Omental fat pad (tissue), 4 donors: ENCODE data around the gene SMYD4. TPM values are rescaled to one million over a fixed set of nuclear protein-coding genes. Genes with fewer than 3 reads are reported as not detected.
A peak's percentile ranks its signal among the peaks of the same experiment; 100 is the strongest.

ENCODE experiments used
- ATAC-seq: fragments of 150-250 bp; one replicate; pipeline ENCODE4 v1.9.1; 2016; ENCODE audit warnings: mild to moderate bottlenecking, moderate library complexity; ENCODE audit not compliant: low FRiP score
- DNase-seq: peaks from one replicate; pipeline ENCODE4 v3.0.0-alpha.2; 2019; ENCODE audit warnings: low spot score
- CTCF ChIP-seq, 3 donors: fragments of 450-650 bp; IDR thresholded peaks; one replicate each; pipeline ENCODE4 v1.5.1; 2016 to 2017; ENCODE audit warnings: antibody characterized with exemption in 3 of 3, mild to moderate bottlenecking in 3 of 3, moderate library complexity in 2 of 3
- total RNA-seq, 4 donors: library from RNA; depleted of rRNA; stranded (reverse); fragments of >200 nt; gene quantifications; one replicate each; pipeline ENCODE4 v1.1.0, GENCODE V29; 2016

The SMYD4 gene
- total RNA-seq: 10 to 100 TPM in 3 of 4 donors, 1 to 10 TPM in 1; 9.1 to 28.2 (median 20.3) TPM

GRCh38 chr17:1829592-1830257 is at the start of gene SMYD4, which contains the start of gene RPA1:
SMYD4 (minus strand) TSS chr17:1829902; CDS start chr17:1827994, 1,908 bp downstream.
RPA1 (plus strand) TSS chr17:1830005; CDS start chr17:1830094, 89 bp downstream.
- ATAC-seq (peak; percentile 98), DNase-seq (peak; percentile 70)
- TF ChIP-seq CTCF (IDR thresholded peaks at IDR 0.05): no peak

- no peak for ATAC-seq
- TF ChIP-seq CTCF (IDR thresholded peaks at IDR 0.05): no peak
- DNase-seq: no peak
Measured at GRCh38 chr17:1878419-1879121, 48.9 kb upstream of the SMYD4 start.

- ATAC-seq: no peak
- no peak for TF ChIP-seq CTCF (IDR thresholded peaks at IDR 0.05)
- no peak for DNase-seq
Measured at GRCh38 chr17:1875597-1875996, 45.9 kb upstream of the SMYD4 start.

DNA sequence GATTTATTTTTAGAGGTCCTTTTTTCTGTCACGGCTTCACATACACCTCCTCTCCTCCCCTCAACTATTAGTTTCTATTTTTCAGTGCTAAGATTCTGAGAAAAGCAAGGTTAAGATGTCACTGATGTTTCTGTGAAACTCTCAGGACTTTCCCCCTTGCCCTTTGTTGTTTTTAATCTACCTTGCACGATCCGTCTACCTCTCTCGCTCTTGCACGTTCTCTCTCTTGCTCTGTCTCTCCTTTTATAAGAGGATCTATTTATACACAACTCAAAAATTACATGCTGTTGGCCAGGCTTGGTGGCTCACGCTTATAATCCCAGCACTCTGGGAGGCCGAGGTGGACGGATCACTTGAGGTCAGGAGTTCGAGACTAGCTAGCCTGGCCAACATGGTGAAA is 43.7 kb upstream of the SMYD4 start:
- no peak for TF ChIP-seq CTCF (IDR thresholded peaks at IDR 0.05)
- ATAC-seq (no peak), DNase-seq (no peak)

- no peak for TF ChIP-seq CTCF (IDR thresholded peaks at IDR 0.05)
- DNase-seq (no peak), ATAC-seq (no peak)
Measured at GRCh38 chr17:1872976-1873375, 43.3 kb upstream of the SMYD4 start.

DNA sequence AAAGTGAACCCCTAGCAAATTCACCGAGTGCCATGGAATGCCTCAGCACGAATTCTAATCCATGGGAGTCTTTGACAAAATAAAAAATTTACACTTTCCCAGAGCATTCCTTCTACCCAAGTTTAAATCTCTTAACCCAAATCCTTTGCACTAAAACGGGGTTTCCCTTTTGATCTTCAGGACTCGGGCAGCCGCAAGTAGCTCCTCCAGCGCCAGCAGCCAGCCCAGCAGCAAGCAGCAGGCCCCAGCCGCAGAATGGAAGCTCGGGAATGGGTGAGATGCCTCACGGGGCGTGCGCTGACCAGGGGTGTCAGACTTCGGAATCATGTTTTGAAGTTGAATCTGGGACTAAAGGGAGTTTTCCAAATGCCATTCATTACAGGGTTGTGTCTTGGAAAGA is 42.6 kb upstream of the SMYD4 start:
- no peak for DNase-seq
- ATAC-seq: no peak
- no peak for TF ChIP-seq CTCF (IDR thresholded peaks at IDR 0.05)

GRCh38 chr17:1871756-1872155 is 42.1 kb upstream of the SMYD4 start:
- no peak for TF ChIP-seq CTCF (IDR thresholded peaks at IDR 0.05)
- no peak for ATAC-seq

More at GRCh38 chr17:1871756-1872155, 42.1 kb upstream of the SMYD4 start:
- no peak for DNase-seq
